ENCODE data around the gene KIR2DL1.
"Not testable (repeated sequence)": the region's sequence is repeated elsewhere in the genome, so short reads cannot be mapped to it uniquely, and the experiment has no call there.

Gene KIR2DL1

DNA sequence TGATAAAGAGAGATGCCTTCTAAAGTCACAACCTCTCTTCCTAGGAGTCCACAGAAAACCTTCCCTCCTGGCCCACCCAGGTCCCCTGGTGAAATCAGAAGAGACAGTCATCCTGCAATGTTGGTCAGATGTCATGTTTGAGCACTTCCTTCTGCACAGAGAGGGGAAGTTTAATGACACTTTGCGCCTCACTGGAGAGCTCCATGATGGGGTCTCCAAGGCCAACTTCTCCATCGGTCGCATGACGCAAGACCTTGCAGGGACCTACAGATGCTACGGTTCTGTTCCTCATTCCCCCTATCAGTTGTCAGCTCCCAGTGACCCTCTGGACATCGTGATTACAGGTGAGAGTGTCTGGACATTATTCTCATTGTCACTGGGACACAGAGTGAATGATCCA is 18.6 kb downstream of the KIR2DL1 start:
- Histone ChIP-seq H3K4me1 (ENCODE audit: control insufficient read depth in 1 of 2, insufficient read depth in 1 of 2, low read depth in 1 of 2, low read length in 1 of 2) (peaks cover 29 to 31% of the 10 kb centered on the region in 2 experiments), H3K27me3 (peaks cover 16% of the 10 kb centered on the region), H3K27ac (peak overlapping the region; percentile 78)
- H3K9me3 ChIP-seq; H3K36me3 ChIP-seq; H3K4me3 ChIP-seq (ENCODE audit: low read depth in 1 of 2, low read length in 1 of 2): not testable (repeated sequence)

DNA sequence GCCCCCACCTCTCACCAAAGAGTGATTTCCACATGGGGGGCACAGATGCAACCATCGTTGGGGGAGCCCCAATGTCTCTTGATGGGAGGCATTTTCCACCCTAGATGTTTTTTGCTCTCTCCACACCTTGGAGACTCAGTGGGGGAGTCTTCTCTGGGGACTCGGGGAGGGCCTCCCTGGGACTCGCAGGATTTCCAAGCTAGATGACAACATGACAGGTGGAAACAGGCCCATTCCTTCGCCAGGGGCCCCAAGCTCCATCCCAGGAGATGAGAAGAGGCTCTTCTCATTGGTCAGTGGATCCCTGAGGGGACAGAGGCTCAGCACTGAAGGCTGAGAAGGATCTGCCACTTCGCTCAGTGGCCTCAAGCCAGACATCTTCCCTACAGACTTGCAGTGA is 21.1 kb downstream of the KIR2DL1 start:
- TF ChIP-seq, protein P1, sequence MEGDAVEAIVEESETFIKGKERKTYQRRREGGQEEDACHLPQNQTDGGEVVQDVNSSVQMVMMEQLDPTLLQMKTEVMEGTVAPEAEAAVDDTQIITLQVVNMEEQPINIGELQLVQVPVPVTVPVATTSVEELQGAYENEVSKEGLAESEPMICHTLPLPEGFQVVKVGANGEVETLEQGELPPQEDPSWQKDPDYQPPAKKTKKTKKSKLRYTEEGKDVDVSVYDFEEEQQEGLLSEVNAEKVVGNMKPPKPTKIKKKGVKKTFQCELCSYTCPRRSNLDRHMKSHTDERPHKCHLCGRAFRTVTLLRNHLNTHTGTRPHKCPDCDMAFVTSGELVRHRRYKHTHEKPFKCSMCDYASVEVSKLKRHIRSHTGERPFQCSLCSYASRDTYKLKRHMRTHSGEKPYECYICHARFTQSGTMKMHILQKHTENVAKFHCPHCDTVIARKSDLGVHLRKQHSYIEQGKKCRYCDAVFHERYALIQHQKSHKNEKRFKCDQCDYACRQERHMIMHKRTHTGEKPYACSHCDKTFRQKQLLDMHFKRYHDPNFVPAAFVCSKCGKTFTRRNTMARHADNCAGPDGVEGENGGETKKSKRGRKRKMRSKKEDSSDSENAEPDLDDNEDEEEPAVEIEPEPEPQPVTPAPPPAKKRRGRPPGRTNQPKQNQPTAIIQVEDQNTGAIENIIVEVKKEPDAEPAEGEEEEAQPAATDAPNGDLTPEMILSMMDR (IDR thresholded peaks at IDR 0.05), result no peak
- H3K27ac ChIP-seq, result no peak overlapping the region
- peaks cover 31 to 34% of the 10 kb centered on the region in 2 experiments for H3K4me1 ChIP-seq (ENCODE audit: control insufficient read depth in 1 of 2, insufficient read depth in 1 of 2, low read depth in 1 of 2, low read length in 1 of 2)
- H3K36me3 ChIP-seq, result no peaks in the 10 kb centered on the region
- H3K4me3 ChIP-seq (ENCODE audit: low read depth in 1 of 2, low read length in 1 of 2), result no peak overlapping the region
- H3K27me3 ChIP-seq, result peaks cover 11% of the 10 kb centered on the region
- H3K9me3 ChIP-seq, result no peaks in the 10 kb centered on the region

DNA sequence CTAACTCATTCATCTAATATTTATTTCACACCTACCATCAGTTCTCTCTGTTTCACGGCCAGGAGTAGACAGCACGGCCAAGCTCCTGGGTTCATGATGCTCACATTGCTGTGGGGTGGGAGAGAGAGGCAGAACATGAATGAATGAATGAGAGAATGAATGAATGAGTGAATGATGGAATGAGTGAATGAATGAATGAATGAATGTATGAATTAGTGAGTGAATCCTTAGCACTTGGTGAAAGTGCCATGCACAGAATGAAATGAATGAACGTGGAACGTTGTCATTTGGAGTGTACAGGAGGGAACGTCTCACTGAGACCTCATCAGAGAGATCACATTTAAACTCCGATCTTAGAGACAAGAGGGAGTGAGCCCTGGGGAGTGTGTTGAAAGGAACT is 21.9 kb downstream of the KIR2DL1 start:
- TF ChIP-seq, protein P1 (IDR thresholded peaks at IDR 0.05), result no peak
- H3K9me3 ChIP-seq, result no peaks in the 10 kb centered on the region

DNA sequence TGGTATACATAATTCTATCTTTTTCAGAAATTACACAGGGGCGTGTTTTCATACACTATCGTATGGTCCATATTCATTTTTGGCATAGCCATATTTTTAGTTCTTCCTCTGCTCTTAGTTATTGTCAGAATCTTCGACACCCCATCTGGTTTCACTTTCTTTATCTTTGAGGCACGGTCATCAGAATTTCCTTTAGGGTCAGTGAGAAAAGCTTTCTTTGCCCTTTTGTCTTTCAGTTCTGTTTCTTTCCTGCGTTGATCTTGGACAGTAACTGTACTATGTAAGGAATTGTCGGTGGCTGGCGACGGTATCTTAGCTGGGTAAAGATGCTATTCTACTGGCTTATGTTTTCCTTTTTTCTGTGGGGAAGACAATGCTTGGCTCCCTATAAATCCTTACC is 23.2 kb downstream of the KIR2DL1 start:
- TF ChIP-seq, protein P1 (IDR thresholded peaks at IDR 0.05), result no peak
- peak overlapping the region; percentile 44 to 54 for H3K4me3 ChIP-seq (ENCODE audit: low read depth in 1 of 2, low read length in 1 of 2)

More for the DNA sequence above, 21.9 kb downstream of the KIR2DL1 start:
- Histone ChIP-seq H3K4me3 (ENCODE audit: low read depth in 1 of 2, low read length in 1 of 2) (no peak overlapping the region), H3K27ac (no peak overlapping the region), H3K27me3 (peaks cover 11% of the 10 kb centered on the region), H3K4me1 (ENCODE audit: control insufficient read depth in 1 of 2, insufficient read depth in 1 of 2, low read depth in 1 of 2, low read length in 1 of 2) (peaks cover 31 to 34% of the 10 kb centered on the region in 2 experiments), H3K36me3 (no peaks in the 10 kb centered on the region)

DNA sequence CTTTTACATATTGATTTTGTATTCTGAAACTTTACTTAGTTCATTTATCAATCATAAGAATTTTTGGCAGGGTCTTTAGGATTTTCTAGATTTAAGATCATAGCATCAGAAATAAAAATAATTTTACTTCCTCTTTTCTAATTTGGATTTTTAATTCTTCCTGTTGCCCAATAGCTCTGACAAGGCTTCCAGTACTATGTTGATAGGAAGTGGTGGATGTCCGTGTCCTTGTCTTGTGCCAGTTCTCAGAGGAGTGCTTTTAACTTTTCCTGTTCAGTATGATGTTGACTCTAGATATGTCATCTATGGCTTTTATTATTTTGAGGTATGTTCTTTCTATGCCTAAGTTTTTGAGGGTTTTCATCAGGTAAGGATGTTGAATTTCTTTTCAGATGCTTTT is 26.2 kb downstream of the KIR2DL1 start:
- peaks cover 11% of the 10 kb centered on the region for H3K27me3 ChIP-seq
- H3K4me3 ChIP-seq (ENCODE audit: low read depth in 1 of 2, low read length in 1 of 2), result no peak overlapping the region
- no peaks in the 10 kb centered on the region for H3K9me3 ChIP-seq
- H3K4me1 ChIP-seq (ENCODE audit: control insufficient read depth in 1 of 2, insufficient read depth in 1 of 2, low read depth in 1 of 2, low read length in 1 of 2), result peaks cover 12 to 14% of the 10 kb centered on the region in 2 experiments
- peak overlapping the region; percentile 57 for H3K27ac ChIP-seq
- no peaks in the 10 kb centered on the region for H3K36me3 ChIP-seq
- TF ChIP-seq, protein P1 (IDR thresholded peaks at IDR 0.05), result no peak

More for the DNA sequence above, 23.2 kb downstream of the KIR2DL1 start:
- Histone ChIP-seq H3K27me3 (peaks cover 11% of the 10 kb centered on the region), H3K9me3 (no peaks in the 10 kb centered on the region), H3K27ac (peak overlapping the region; percentile 64), H3K36me3 (no peaks in the 10 kb centered on the region), H3K4me1 (ENCODE audit: control insufficient read depth in 1 of 2, insufficient read depth in 1 of 2, low read depth in 1 of 2, low read length in 1 of 2) (peaks cover 23% of the 10 kb centered on the region in 2 experiments)

DNA sequence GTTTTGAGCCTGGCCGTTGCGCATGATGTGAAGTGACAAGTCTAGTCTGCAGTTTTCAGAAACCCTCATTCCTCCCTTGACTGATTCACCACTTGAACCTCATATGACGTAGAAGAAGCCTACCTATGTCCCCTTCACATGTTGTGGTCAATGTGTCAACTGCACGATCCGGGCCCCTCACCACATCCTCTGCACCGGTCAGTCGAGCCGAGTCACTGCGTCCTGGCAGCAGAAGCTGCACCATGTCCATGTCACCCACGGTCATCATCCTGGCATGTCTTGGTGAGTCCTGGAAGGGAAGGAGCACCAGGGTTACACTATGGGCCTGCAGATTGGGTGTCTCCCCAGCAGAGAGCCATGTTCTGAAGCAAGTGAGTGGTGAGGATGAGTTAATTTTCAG is 33.8 kb downstream of the KIR2DL1 start, which contains the start of gene KIR2DL4:
Gene KIR2DL4 (plus strand): TSS at position 201 of the 400 bp plus-strand sequence. CDS start 42 bp downstream, at position 243.
- Histone ChIP-seq H3K4me1 (ENCODE audit: control insufficient read depth in 1 of 2, insufficient read depth in 1 of 2, low read depth in 1 of 2, low read length in 1 of 2) (no peaks in the 10 kb centered on the region), H3K27ac (no peak within 1 kb of the TSS), H3K36me3 (no peaks in the 10 kb centered on the region), H3K9me3 (no peaks in the 10 kb centered on the region), H3K4me3 (ENCODE audit: low read depth in 1 of 2, low read length in 1 of 2) (no peak within 1 kb of the TSS), H3K27me3 (peaks cover 19% of the 10 kb centered on the region)
- TF ChIP-seq, protein P1 (IDR thresholded peaks at IDR 0.05), result no peak
